H1 (cell line): ENCODE data around the gene CROCC2. TPM values are rescaled to one million over a fixed set of nuclear protein-coding genes. Genes with fewer than 3 reads are reported as not detected.

Experiments
- CTCF ChIA-PET: fragments of 300-600 bp; sonication (Branson Sonifier 250); formaldehyde crosslinking; loops from one replicate; lab custom pipeline; 2021; ENCODE audit not compliant: partially characterized antibody; lab: Charles Lee
- POLR2A ChIA-PET: fragments of 300-600 bp; sonication (Branson Sonifier 250); formaldehyde crosslinking; loops from one replicate; lab custom pipeline; 2021; ENCODE audit warnings: inconsistent platforms; ENCODE audit not compliant: partially characterized antibody; lab: Charles Lee
- DNase-seq, 2 experiments: peaks; one replicate each; pipeline versions ENCODE4 v3.0.0 to v3.0.0-alpha.2; 2010 to 2022; ENCODE audit warnings: low spot score in 2 of 2, low read depth in 1 of 2, mixed read lengths in 1 of 2
- FAIRE-seq: peaks from 2 replicates; lab custom pipeline; 2011; peaks lifted over from hg19 to GRCh38; lab: Jason Lieb, UNC
- H2AFZ ChIP-seq: 2 replicates; pipeline ENCODE4 v1.8.1; 2012; ENCODE audit warnings: low read length, inconsistent platforms
- H2AK5ac ChIP-seq: 2 replicates; pipeline ENCODE4 v1.6.1; 2013; ENCODE audit warnings: low read depth, low read length
- H2BK120ac ChIP-seq: replicated peaks from 2 replicates; pipeline ENCODE3; 2013; ENCODE audit warnings: low read depth, low read length, inconsistent platforms
- H2BK12ac ChIP-seq: 2 replicates; pipeline ENCODE4 v1.6.1; 2013; ENCODE audit warnings: low read depth, low read length
- H2BK15ac ChIP-seq: 2 replicates; pipeline ENCODE4 v1.6.1; 2013; ENCODE audit warnings: low read length
- H2BK20ac ChIP-seq: 2 replicates; pipeline ENCODE4 v1.6.1; 2013; ENCODE audit warnings: low read length
- H2BK5ac ChIP-seq: 2 replicates; pipeline ENCODE4 v1.6.1; 2013; ENCODE audit warnings: low read depth, low read length
- H3K14ac ChIP-seq: 2 replicates; pipeline ENCODE4 v1.6.1; 2013; ENCODE audit warnings: inconsistent platforms; ENCODE audit not compliant: insufficient read length
- H3K18ac ChIP-seq: 2 replicates; pipeline ENCODE4 v1.6.1; 2013; ENCODE audit warnings: low read length; ENCODE audit errors: extremely low read depth
- H3K23ac ChIP-seq: 2 replicates; pipeline ENCODE4 v1.6.1; 2013; ENCODE audit warnings: inconsistent platforms; ENCODE audit not compliant: insufficient read length
- H3K23me2 ChIP-seq: 2 replicates; pipeline ENCODE4 v1.6.1; 2013; ENCODE audit warnings: low read depth, low read length
- H3K27ac ChIP-seq: 2 replicates; pipeline ENCODE4 v1.6.1; 2011; ENCODE audit warnings: low read depth, low read length, inconsistent platforms
- H3K27me3 ChIP-seq, 4 experiments: replicated peaks in 1 of 4; 1 replicate in 1 of 4; 2 replicates in 3 of 4; pipeline versions ENCODE4 v1.6.1 to v1.8.1; 2011 to 2013; ENCODE audit warnings: low read length in 3 of 4, mild to moderate bottlenecking in 3 of 4, inconsistent platforms in 2 of 4, mixed read lengths in 2 of 4, moderate library complexity in 1 of 4; ENCODE audit not compliant: control insufficient read depth in 3 of 4, insufficient read depth in 3 of 4; ENCODE audit errors: extremely low read depth in 1 of 4
- H3K36me3 ChIP-seq, 4 experiments: 2 replicates each; pipeline versions ENCODE4 v1.6.1 to v1.8.1; 2011 to 2013; ENCODE audit warnings: mild to moderate bottlenecking in 4 of 4, low read length in 3 of 4, moderate library complexity in 2 of 4, control low read depth in 1 of 4, inconsistent platforms in 1 of 4; ENCODE audit not compliant: insufficient read depth in 4 of 4, control insufficient read depth in 2 of 4
- H3K4ac ChIP-seq: replicated peaks from 2 replicates; pipeline ENCODE3; 2013; ENCODE audit warnings: low read length, low read depth, mixed read lengths, inconsistent platforms; ENCODE audit not compliant: insufficient read length
- H3K4me1 ChIP-seq, 4 experiments: replicated peaks in 1 of 4; 1 replicate in 1 of 4; 2 replicates in 3 of 4; pipeline versions ENCODE4 v1.6.1 to v1.8.1; 2011 to 2013; ENCODE audit warnings: low read length in 3 of 4, inconsistent platforms in 2 of 4, mixed read lengths in 1 of 4; ENCODE audit not compliant: insufficient read depth in 4 of 4, control insufficient read depth in 3 of 4
- H3K4me2 ChIP-seq, 2 experiments: 2 replicates each; pipeline versions ENCODE4 v1.6.1 to v1.8.1; 2011 to 2013; ENCODE audit warnings: low read depth in 2 of 2, low read length in 2 of 2, control low read depth in 1 of 2, inconsistent platforms in 1 of 2, mild to moderate bottlenecking in 1 of 2; ENCODE audit not compliant: insufficient read depth in 1 of 2
- H3K4me3 ChIP-seq, 4 experiments: fragments of 200-600, 300-600 bp in 1 of 4; sonication (generic), shearing (Covaris generic), sonication (Bioruptor Twin) in 1 of 4; 2 replicates each; pipeline versions ENCODE4 v1.5.1 to v1.8.1; 2011 to 2016; ENCODE audit warnings: low read length in 4 of 4, low read depth in 3 of 4, control low read depth in 2 of 4, inconsistent platforms in 2 of 4, mild to moderate bottlenecking in 2 of 4, mixed read lengths in 1 of 4, moderate library complexity in 1 of 4; ENCODE audit not compliant: insufficient read depth in 2 of 4; ENCODE audit errors: extremely low read depth in 1 of 4
- H3K56ac ChIP-seq: replicated peaks from 2 replicates; pipeline ENCODE3; 2013; ENCODE audit warnings: low read depth, mild to moderate bottlenecking, mixed read lengths, low read length, inconsistent platforms; ENCODE audit not compliant: insufficient read length
- H3K79me1 ChIP-seq: 2 replicates; pipeline ENCODE4 v1.6.1; 2013; ENCODE audit warnings: low read depth, low read length, control low read depth
- H3K79me2 ChIP-seq, 2 experiments: 2 replicates each; pipeline versions ENCODE4 v1.6.1 to v1.8.1; 2012 to 2013; ENCODE audit warnings: low read length in 2 of 2, mild to moderate bottlenecking in 2 of 2, inconsistent platforms in 1 of 2; ENCODE audit not compliant: insufficient read depth in 2 of 2, control insufficient read depth in 1 of 2
- H3K9ac ChIP-seq, 4 experiments: replicated peaks in 1 of 4; 1 replicate in 1 of 4; 2 replicates in 3 of 4; pipeline versions ENCODE4 v1.6.1 to v1.8.1; 2011 to 2013; ENCODE audit warnings: low read depth in 3 of 4, low read length in 3 of 4, control low read depth in 2 of 4, mild to moderate bottlenecking in 2 of 4, moderate library complexity in 2 of 4, inconsistent platforms in 1 of 4; ENCODE audit errors: extremely low read depth in 1 of 4
- H3K9me3 ChIP-seq, 2 experiments: 2 replicates each; pipeline versions ENCODE4 v1.6.1 to v1.8.1; 2012 to 2013; ENCODE audit warnings: mild to moderate bottlenecking in 2 of 2, moderate library complexity in 2 of 2, control low read depth in 1 of 2, inconsistent platforms in 1 of 2, low read depth in 1 of 2, low read length in 1 of 2, mixed read lengths in 1 of 2; ENCODE audit not compliant: insufficient read depth in 2 of 2
- H4K20me1 ChIP-seq, 2 experiments: replicated peaks in 1 of 2; 2 replicates each; pipeline versions ENCODE3 to v1.8.1; 2011 to 2013; ENCODE audit warnings: inconsistent platforms in 2 of 2, low read length in 2 of 2, mild to moderate bottlenecking in 1 of 2; ENCODE audit not compliant: insufficient read depth in 2 of 2, control insufficient read depth in 1 of 2
- H4K5ac ChIP-seq: 2 replicates; pipeline ENCODE4 v1.6.1; 2013; ENCODE audit warnings: low read length, low read depth, mixed read lengths, inconsistent platforms; ENCODE audit not compliant: insufficient read length
- H4K8ac ChIP-seq: 2 replicates; pipeline ENCODE4 v1.8.0; 2013; ENCODE audit warnings: mild to moderate bottlenecking, moderate library complexity, low read length, inconsistent platforms; ENCODE audit not compliant: insufficient read depth; ENCODE audit errors: extremely low read depth
- H4K91ac ChIP-seq: replicated peaks from 2 replicates; pipeline ENCODE3; 2013; ENCODE audit warnings: low read length, mixed read lengths, inconsistent platforms; ENCODE audit not compliant: insufficient read length
- CHD1 ChIP-seq: IDR thresholded peaks from 2 replicates; pipeline ENCODE4 v1.6.1; 2012; ENCODE audit warnings: low read depth, low read length, improper control_type of control experiment
- CREB1 ChIP-seq: IDR thresholded peaks from 2 replicates; pipeline ENCODE4 v1.6.1; 2012; ENCODE audit warnings: inconsistent platforms
- SIN3A ChIP-seq, 2 experiments: IDR thresholded peaks in 1 of 2; conservative IDR thresholded peaks in 1 of 2; 2 replicates each; pipeline ENCODE4 v1.6.1; 2011 to 2012; ENCODE audit warnings: low read length in 2 of 2, improper control_type of control experiment in 1 of 2, low read depth in 1 of 2, mild to moderate bottlenecking in 1 of 2
- SP1 ChIP-seq: IDR thresholded peaks from 2 replicates; pipeline ENCODE4 v1.6.1; 2011; ENCODE audit warnings: low read depth, low read length
- SRF ChIP-seq: IDR thresholded peaks from 2 replicates; pipeline ENCODE4 v1.6.1; 2011; ENCODE audit warnings: mild to moderate bottlenecking, low read depth, low read length, moderate library complexity
- WGBS, 2 experiments: shearing (Covaris generic) in 1 of 2; methylation state at CpG; one replicate each; pipeline versions ENCODE4 v1.1.6 to v1.1.7; 2013 to 2015; ENCODE audit warnings: low lambda C conversion rate in 2 of 2, mixed read lengths in 2 of 2, inconsistent platforms in 1 of 2, low coverage in 1 of 2, missing lambda C conversion rate in 1 of 2; ENCODE audit not compliant: insufficient replicate concordance in 2 of 2, insufficient coverage in 1 of 2, insufficient read length in 1 of 2; ENCODE audit errors: extremely low coverage in 1 of 2, missing lambda C conversion rate in 1 of 2; 5-methylcytosine and 5-hydroxymethylcytosine counted together
- polyA plus RNA-seq, 7 experiments: library from polyadenylated mRNA; depleted of rRNA in 3 of 7; stranded (reverse) in 5 of 7; unstranded in 2 of 7; fragments of >200 nt in 5 of 7; fragments of 200-250 nt in 2 of 7; gene quantifications; 1 replicate in 5 of 7; 2 replicates in 1 of 7; 4 replicates in 1 of 7; pipeline versions ENCODE4 v1.2.1 to v1.2.3, GENCODE V29; 2011 to 2013; ENCODE audit warnings: missing spikeins in 2 of 7, mixed read lengths in 2 of 7
- total RNA-seq: library from RNA; stranded (reverse); fragmentation: NEBNext Ultra II Directional; extraction: Animal tissue kit (Norgen Biotek cat#: 25700); gene quantifications from 2 replicates; pipeline ENCODE4 v1.2.1, GENCODE V29; 2021

The CROCC2 gene
- total and polyA plus RNA-seq, 2 of the 8 experiments (the other 6 are each of a cell fraction or from before 2014, with no cell fraction given), result not detected

DNA sequence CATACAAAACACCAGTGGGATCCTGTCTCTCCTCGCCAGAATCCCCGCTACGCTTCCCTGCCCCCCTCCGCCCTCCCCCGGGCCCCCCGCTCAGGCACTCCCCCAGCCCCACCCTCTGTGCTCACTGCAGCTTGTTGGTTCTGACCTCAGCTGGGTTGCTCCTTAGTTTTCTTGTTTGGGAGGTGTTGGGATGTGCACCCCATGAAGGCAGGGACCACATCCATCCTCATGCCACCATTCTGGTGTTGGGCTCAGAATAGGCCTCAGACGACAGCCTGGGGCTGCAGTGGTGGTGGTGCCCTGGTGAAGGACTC lies 96.9 kb downstream of the CROCC2 start:
- DNase-seq, result no peak
- H3K9ac ChIP-seq, result no peak overlapping the region
- TF ChIP-seq SRF (no peak), SP1 (no peak), CHD1 (no peak), SIN3A (conservative IDR thresholded peaks at IDR 0.05 in 1 of 2, IDR thresholded peaks at IDR 0.05 in 1 of 2; ENCODE audit: low read depth in 1 of 2, low read length in 2 of 2) (no peak), CREB1 (no peak)
- TF ChIP-seq, all 59 proteins: peak for 0

More for the DNA sequence above, 96.9 kb downstream of the CROCC2 start:
- H4K20me1 ChIP-seq, result peaks cover 0 to 7% of the 10 kb centered on the region in 2 experiments
- H3K9me3 ChIP-seq, result peaks cover 11 to 13% of the 10 kb centered on the region in 2 experiments
- no peak overlapping the region for H4K91ac ChIP-seq
- H3K4me2 ChIP-seq, result no peak overlapping the region
- H3K79me1 ChIP-seq, result no peaks in the 10 kb centered on the region
- H3K27ac ChIP-seq, result no peak overlapping the region
- no peak overlapping the region for H3K14ac ChIP-seq
- no peak overlapping the region for H2AK5ac ChIP-seq
- peaks cover 0 to 4% (median 1%) of the 10 kb centered on the region in 4 experiments; a peak in 3 of 7 replicates for H3K4me1 ChIP-seq
- no peak overlapping the region for H2BK12ac ChIP-seq
- FAIRE-seq, result no peak
- no peaks in the 10 kb centered on the region for H3K79me2 ChIP-seq
- no peak overlapping the region for H3K4me3 ChIP-seq
- H2BK20ac ChIP-seq, result no peak overlapping the region
- peaks cover 4% of the 10 kb centered on the region; the same call in 1 of the 2 replicates for H3K23me2 ChIP-seq
- H2BK15ac ChIP-seq, result no peak overlapping the region
- 81% methylated on average over 3 of the region's 7 CpGs; no CpG with 5 or more reads in 1 of the 2 experiments for WGBS, 2 experiments
- H4K5ac ChIP-seq, result no peak overlapping the region
- POLR2A ChIA-PET, result interaction anchor here (0.8 kb wide), 1 partner anchor 157 kb away, joined by 3 read pairs; no protein-coding TSS in a partner anchor
- no peak overlapping the region for H3K56ac ChIP-seq
- CTCF ChIA-PET, result interaction anchor here (3.1 kb wide), 1 partner anchor 14 kb away, joined by 14 read pairs; no protein-coding TSS in a partner anchor
- no peak overlapping the region for H2BK5ac ChIP-seq
- H3K36me3 ChIP-seq, result no peaks in the 10 kb centered on the region
- H2AFZ ChIP-seq, result no peak overlapping the region
- peaks cover 5 to 27% (median 15%) of the 10 kb centered on the region in 4 experiments for H3K27me3 ChIP-seq
- H3K4ac ChIP-seq, result no peak overlapping the region
- H4K8ac ChIP-seq, result no peak overlapping the region
- no peak overlapping the region for H2BK120ac ChIP-seq
- no peak overlapping the region for H3K23ac ChIP-seq
- no peak overlapping the region for H3K18ac ChIP-seq
